ENCODE results near the gene ILF3. TPM values are rescaled to one million over a fixed set of nuclear protein-coding genes. Genes with fewer than 3 reads are reported as not detected.

Gene ILF3
- total and polyA plus RNA-seq, 10 donors, result 82.9 to 264 (median 160) TPM

DNA sequence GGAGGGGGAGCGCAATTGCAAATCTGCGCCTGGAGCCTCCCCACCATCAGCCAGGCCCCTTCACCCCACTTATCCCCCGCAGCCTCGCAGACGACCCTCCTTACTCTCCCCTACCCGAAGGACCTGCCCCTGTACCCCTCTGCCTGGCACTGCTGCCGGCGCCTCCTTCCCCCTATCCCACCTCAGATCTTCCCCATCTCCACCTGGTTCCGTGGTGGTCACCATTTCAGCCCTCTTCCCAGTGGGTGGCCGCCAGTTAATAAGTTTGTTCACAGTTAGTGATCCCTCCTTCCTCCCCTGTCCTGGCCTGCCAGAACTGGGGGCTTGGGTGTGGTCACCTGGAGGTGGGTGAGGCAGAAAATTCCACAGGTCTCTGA, 28.4 kb upstream of the ILF3 start:
- 65 to 86% (median 73%) methylated on average over 8 to 10 of the region's 10 CpGs for WGBS, 5 donors

DNA sequence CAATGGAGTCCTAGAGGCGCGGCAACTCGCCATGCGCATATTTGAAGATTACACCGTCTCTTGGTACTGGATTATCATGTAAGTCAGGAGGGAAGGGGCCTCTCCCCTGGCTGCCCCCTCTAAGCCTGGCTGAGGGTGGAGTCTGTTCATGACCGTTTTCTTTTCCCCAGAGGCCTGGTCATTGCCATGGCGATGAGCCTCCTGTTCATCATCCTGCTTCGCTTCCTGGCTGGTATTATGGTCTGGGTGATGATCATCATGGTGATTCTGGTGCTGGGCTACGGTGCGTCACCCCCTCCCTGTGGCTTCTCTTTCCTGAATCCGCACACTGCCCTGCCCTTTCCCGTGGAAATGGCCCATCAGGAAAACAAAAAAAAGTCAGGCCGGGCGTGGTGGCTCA, 22.3 kb upstream of the ILF3 start:
- H3K4me1 ChIP-seq, result peaks cover 0 to 56% (median 28%) of the 10 kb centered on the region in 6 donors
- 69 to 85% (median 76%) methylated on average over 14 of the region's 14 CpGs for WGBS, 5 donors
- DNase-seq, result no peak
- peaks cover 4 to 100% (median 97%) of the 10 kb centered on the region in 6 donors for H3K36me3 ChIP-seq
- H3K27ac ChIP-seq, result peak overlapping the region in 5 of 8 donors; percentile 10 to 72 (median 40)
- intact Hi-C loops (cut with DNase I; ENCODE audit: low total_unique reads), result no loop called here
- no peaks in the 10 kb centered on the region for H3K9me3 ChIP-seq
- H3K27me3 ChIP-seq (replicated peaks in 1 of 7), result no peaks in the 10 kb centered on the region
- no peak for TF ChIP-seq CTCF (IDR thresholded peaks at IDR 0.05 in 8 of 11, conservative IDR thresholded peaks at IDR 0.05 in 3 of 11)
- TF ChIP-seq POLR2AphosphoS5 (IDR thresholded peaks at IDR 0.05), result peak in 2 of 3 donors; percentile 55 to 60
- H3K4me3 ChIP-seq, result no peak overlapping the region

More for the DNA sequence above, 28.4 kb upstream of the ILF3 start:
- Histone ChIP-seq H3K4me1 (peaks cover 8 to 80% (median 43%) of the 10 kb centered on the region in 6 donors), H3K36me3 (peaks cover 4 to 100% (median 50%) of the 10 kb centered on the region in 6 donors), H3K27ac (peak overlapping the region; percentile 36 to 81 (median 71)), H3K4me3 (peak overlapping the region in 7 of 8 donors; percentile 17 to 64 (median 41)), H3K27me3 (replicated peaks in 1 of 7) (no peaks in the 10 kb centered on the region), H3K9me3 (no peaks in the 10 kb centered on the region)
- intact Hi-C loops (cut with DNase I; ENCODE audit: low total_unique reads), result no loop called here
- DNase-seq, result no peak
- TF ChIP-seq POLR2A (IDR thresholded peaks at IDR 0.05), result no peak
- no peak for TF ChIP-seq CTCF (IDR thresholded peaks at IDR 0.05 in 8 of 11, conservative IDR thresholded peaks at IDR 0.05 in 3 of 11)
- TF ChIP-seq POLR2AphosphoS5 (IDR thresholded peaks at IDR 0.05), result no peak

GRCh38 chr19:10634430-10634829, 19.7 kb upstream of the ILF3 start:
- 86 to 97% (median 92%) methylated on average over 7 of the region's 7 CpGs for WGBS, 5 donors
- no peak for TF ChIP-seq CTCF (IDR thresholded peaks at IDR 0.05 in 8 of 11, conservative IDR thresholded peaks at IDR 0.05 in 3 of 11)
- TF ChIP-seq POLR2AphosphoS5 (IDR thresholded peaks at IDR 0.05), result no peak
- TF ChIP-seq POLR2A (IDR thresholded peaks at IDR 0.05), result no peak
- Histone ChIP-seq H3K4me3 (no peak overlapping the region), H3K9me3 (no peaks in the 10 kb centered on the region), H3K27ac (peak overlapping the region in 2 of 8 donors; percentile 60 to 69), H3K4me1 (peaks cover 0 to 67% (median 44%) of the 10 kb centered on the region in 6 donors), H3K27me3 (replicated peaks in 1 of 7) (no peaks in the 10 kb centered on the region), H3K36me3 (peaks cover 0 to 100% (median 96%) of the 10 kb centered on the region in 6 donors)
- no peak for DNase-seq
- intact Hi-C loops (cut with DNase I; ENCODE audit: low total_unique reads), result no loop called here

GRCh38 chr19:10634963-10635362, 19.2 kb upstream of the ILF3 start:
- WGBS, 5 donors, result 71 to 87% (median 86%) methylated on average over 6 of the region's 6 CpGs
- peak in 1 of 3 donors; percentile 4 for TF ChIP-seq POLR2AphosphoS5 (IDR thresholded peaks at IDR 0.05)
- no peak for TF ChIP-seq CTCF (IDR thresholded peaks at IDR 0.05 in 8 of 11, conservative IDR thresholded peaks at IDR 0.05 in 3 of 11)

More at GRCh38 chr19:10634963-10635362, 19.2 kb upstream of the ILF3 start:
- peak overlapping the region in 6 of 8 donors; percentile 31 to 69 (median 56) for H3K27ac ChIP-seq
- peaks cover 0 to 69% (median 50%) of the 10 kb centered on the region in 6 donors for H3K4me1 ChIP-seq
- H3K9me3 ChIP-seq, result no peaks in the 10 kb centered on the region
- H3K27me3 ChIP-seq (replicated peaks in 1 of 7), result no peaks in the 10 kb centered on the region
- H3K36me3 ChIP-seq, result peaks cover 0 to 100% (median 98%) of the 10 kb centered on the region in 6 donors
- H3K4me3 ChIP-seq, result no peak overlapping the region
- DNase-seq, result no peak
- intact Hi-C loops (cut with DNase I; ENCODE audit: low total_unique reads), result no loop called here
